ENCODE results near the gene SRXN1.
A peak's percentile ranks its signal among the peaks of the same experiment; 100 is the strongest.
"Not testable (repeated sequence)": the region's sequence is repeated elsewhere in the genome, so short reads cannot be mapped to it uniquely, and the experiment has no call there.

The SRXN1 gene

GRCh38 chr20:655726-656624 lies 3.0 kb upstream of the SRXN1 start:
- DNase-seq (ENCODE audit: low read depth in 2 of 2): no peak

GRCh38 chr20:654417-654750 lies 1.4 kb upstream of the SRXN1 start:
- no peak for DNase-seq (ENCODE audit: low read depth in 2 of 2)

- no peak for DNase-seq (ENCODE audit: low read depth in 2 of 2)
Measured at GRCh38 chr20:653590-654416, 803 bp upstream of the SRXN1 start.

- no peak for DNase-seq (ENCODE audit: low read depth in 2 of 2)
Measured at GRCh38 chr20:652615-653109, 338 bp downstream of the SRXN1 start.

- no peak for DNase-seq (ENCODE audit: low read depth in 2 of 2)
Measured at GRCh38 chr20:651713-652614, 1.0 kb downstream of the SRXN1 start.

- DNase-seq (ENCODE audit: low read depth in 2 of 2): no peak
Measured at GRCh38 chr20:650954-651353, 2.0 kb downstream of the SRXN1 start.

- DNase-seq (ENCODE audit: low read depth in 2 of 2): no peak
Measured at GRCh38 chr20:650281-650680, 2.7 kb downstream of the SRXN1 start.

GRCh38 chr20:647479-648019 lies 5.5 kb downstream of the SRXN1 start:
- no peak for DNase-seq (ENCODE audit: low read depth in 2 of 2)

- DNase-seq (ENCODE audit: low read depth in 2 of 2): no peak
Measured at GRCh38 chr20:646868-647233, 6.1 kb downstream of the SRXN1 start.

GRCh38 chr20:646107-646867 lies 6.7 kb downstream of the SRXN1 start:
- DNase-seq (ENCODE audit: low read depth in 2 of 2): no peak

- DNase-seq (ENCODE audit: low read depth in 2 of 2): peak; percentile 42 to 71
Measured at GRCh38 chr20:645318-646106, 7.5 kb downstream of the SRXN1 start.

GRCh38 chr20:644692-645317 lies 8.2 kb downstream of the SRXN1 start:
- DNase-seq (ENCODE audit: low read depth in 2 of 2): no peak

GRCh38 chr20:642398-643174 lies 10.4 kb downstream of the SRXN1 start:
- no peak for DNase-seq (ENCODE audit: low read depth in 2 of 2)

- DNase-seq (ENCODE audit: low read depth in 2 of 2): not testable (repeated sequence)
Measured at GRCh38 chr20:642013-642397, 11.0 kb downstream of the SRXN1 start.

- no peak for DNase-seq (ENCODE audit: low read depth in 2 of 2)
Measured at GRCh38 chr20:641516-641875, 11.5 kb downstream of the SRXN1 start.

GRCh38 chr20:640674-641515 lies 12.1 kb downstream of the SRXN1 start:
- no peak for DNase-seq (ENCODE audit: low read depth in 2 of 2)

GRCh38 chr20:638579-638978 lies 14.4 kb downstream of the SRXN1 start:
- DNase-seq (ENCODE audit: low read depth in 2 of 2): no peak

- no peak for DNase-seq (ENCODE audit: low read depth in 2 of 2)
Measured at GRCh38 chr20:637559-637958, 15.4 kb downstream of the SRXN1 start.
